Omental fat pad (tissue), 4 donors: ENCODE measurements around the gene STRN3. TPM values are rescaled to one million over a fixed set of nuclear protein-coding genes. Genes with fewer than 3 reads are reported as not detected.
"Not testable (repeated sequence)": the region's sequence is repeated elsewhere in the genome, so short reads cannot be mapped to it uniquely, and the experiment has no call there.

Experiments
- ATAC-seq: fragments of 150-250 bp; one replicate; pipeline ENCODE4 v1.9.1; 2016; ENCODE audit warnings: mild to moderate bottlenecking, moderate library complexity; ENCODE audit not compliant: low FRiP score
- DNase-seq: peaks from one replicate; pipeline ENCODE4 v3.0.0-alpha.2; 2019; ENCODE audit warnings: low spot score
- total RNA-seq, 4 donors: library from RNA; depleted of rRNA; stranded (reverse); fragments of >200 nt; gene quantifications; one replicate each; pipeline ENCODE4 v1.1.0, GENCODE V29; 2016
- TF ChIP-seq, protein P1 (sequence below), 3 donors: fragments of 450-650 bp; IDR thresholded peaks; one replicate each; pipeline ENCODE4 v1.5.1; 2016 to 2017; ENCODE audit warnings: antibody characterized with exemption in 3 of 3, mild to moderate bottlenecking in 3 of 3, moderate library complexity in 2 of 3

Gene STRN3
- total RNA-seq, 4 donors from 2014 or later = 35.6 to 56.7 (median 43.8) TPM

DNA sequence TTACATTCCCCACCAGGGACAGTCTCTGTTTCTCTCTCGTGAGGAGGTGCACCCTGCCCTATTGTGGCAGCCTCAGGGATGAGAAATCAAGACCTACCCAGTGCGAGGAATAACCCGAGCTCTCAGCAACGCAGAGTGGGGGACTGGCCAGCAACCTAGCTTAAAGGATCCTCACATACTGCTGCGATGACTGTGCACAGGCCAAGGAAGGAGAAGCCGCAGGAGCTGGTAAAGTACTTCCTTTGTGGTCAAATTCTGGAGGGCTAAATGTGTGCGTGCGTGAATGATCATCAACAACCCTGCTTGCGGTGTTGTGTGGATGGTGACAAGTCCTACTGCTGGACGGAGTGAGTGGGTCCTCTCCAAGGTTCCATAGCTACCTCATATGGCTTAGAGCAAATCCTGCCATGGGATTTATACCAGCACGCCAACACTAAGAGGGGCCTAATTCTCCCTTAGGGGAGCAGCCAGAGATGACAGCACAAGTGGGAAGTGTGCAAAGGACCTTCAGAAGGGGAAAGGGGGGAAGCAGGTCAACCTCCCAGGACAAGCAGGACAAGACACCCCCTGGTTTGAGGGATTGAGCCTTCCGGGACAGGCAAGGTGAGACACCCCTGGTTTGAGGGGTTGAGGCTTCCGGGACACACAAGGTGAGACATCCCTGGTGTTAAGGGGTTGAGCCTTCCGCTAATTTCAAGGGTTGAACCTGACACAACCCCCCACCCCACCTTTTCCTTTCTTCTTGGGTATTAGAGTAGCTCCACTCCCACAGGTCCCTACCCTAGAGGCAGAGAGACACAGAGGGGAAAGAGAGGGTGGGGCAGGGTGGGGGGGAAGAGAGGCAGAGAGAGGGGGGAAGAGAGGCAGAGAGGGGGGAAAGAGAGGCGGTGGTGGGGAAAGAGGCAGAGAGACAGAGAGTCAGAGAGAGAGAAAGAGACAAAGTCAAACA lies 59.5 kb downstream of the STRN3 start:
- DNase-seq (no peak), ATAC-seq (no peak)
- TF ChIP-seq, protein P1, sequence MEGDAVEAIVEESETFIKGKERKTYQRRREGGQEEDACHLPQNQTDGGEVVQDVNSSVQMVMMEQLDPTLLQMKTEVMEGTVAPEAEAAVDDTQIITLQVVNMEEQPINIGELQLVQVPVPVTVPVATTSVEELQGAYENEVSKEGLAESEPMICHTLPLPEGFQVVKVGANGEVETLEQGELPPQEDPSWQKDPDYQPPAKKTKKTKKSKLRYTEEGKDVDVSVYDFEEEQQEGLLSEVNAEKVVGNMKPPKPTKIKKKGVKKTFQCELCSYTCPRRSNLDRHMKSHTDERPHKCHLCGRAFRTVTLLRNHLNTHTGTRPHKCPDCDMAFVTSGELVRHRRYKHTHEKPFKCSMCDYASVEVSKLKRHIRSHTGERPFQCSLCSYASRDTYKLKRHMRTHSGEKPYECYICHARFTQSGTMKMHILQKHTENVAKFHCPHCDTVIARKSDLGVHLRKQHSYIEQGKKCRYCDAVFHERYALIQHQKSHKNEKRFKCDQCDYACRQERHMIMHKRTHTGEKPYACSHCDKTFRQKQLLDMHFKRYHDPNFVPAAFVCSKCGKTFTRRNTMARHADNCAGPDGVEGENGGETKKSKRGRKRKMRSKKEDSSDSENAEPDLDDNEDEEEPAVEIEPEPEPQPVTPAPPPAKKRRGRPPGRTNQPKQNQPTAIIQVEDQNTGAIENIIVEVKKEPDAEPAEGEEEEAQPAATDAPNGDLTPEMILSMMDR (IDR thresholded peaks at IDR 0.05) = no peak

DNA sequence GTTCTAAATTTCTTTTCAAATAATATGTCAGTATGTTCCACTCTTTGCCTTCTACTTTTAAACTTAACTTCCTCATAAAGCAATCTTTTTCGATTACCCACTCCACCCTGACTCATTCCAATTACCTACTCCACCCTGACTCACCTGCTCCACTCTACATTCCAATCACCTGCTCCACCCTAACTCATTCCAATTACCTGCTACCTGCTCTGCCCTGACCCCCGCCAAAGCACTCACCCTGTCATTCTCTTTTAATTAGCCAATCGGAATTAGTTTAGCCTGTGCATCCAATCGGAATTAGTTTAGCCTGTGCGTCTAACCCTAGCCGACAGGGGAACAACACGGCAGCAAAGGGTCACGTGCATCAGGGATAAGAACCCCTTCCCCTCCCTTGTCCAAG lies 60.3 kb downstream of the STRN3 start:
- DNase-seq = not testable (repeated sequence)

DNA sequence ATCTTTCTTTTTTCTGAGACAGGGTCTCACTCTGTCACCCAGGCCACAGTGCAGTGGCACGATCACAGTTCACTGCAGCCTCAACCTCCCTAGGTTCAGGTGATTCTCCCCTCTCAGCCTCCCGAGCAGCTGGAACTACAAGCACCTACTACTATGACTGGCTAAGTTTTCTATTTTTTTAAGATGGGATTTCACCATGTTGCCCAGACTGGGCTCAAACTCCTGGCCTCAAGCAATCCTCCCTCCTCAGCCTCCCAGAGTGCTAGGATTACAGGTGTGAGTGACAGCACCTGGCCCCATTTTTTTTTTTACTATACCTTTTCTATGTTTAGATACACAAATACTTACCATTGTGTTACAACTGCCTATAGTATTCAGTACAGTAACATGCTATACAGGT lies 63.6 kb downstream of the STRN3 start:
- ATAC-seq, DNase-seq: not testable (repeated sequence)

More for the DNA sequence above, 60.3 kb downstream of the STRN3 start:
- ATAC-seq = not testable (repeated sequence)

DNA sequence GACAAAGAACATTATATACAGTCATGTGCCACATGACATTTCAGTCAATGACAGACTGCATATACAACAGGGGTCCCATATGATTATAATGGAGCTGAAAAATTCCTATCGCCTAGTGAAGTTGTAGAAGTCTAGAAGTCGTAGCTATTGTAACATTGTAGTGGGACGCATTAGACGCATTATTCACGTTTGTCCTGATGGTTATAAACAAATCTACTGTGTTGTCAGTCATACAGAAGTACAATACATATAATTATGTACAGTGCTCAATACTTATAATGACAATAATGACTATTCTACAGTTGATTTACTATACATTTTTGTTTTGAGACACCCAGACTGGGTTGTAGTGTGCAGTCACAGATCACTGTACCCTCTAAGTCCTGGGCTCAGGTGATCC lies 64.8 kb downstream of the STRN3 start:
- DNase-seq (no peak), ATAC-seq (no peak)
- TF ChIP-seq, protein P1 (IDR thresholded peaks at IDR 0.05) = no peak

DNA sequence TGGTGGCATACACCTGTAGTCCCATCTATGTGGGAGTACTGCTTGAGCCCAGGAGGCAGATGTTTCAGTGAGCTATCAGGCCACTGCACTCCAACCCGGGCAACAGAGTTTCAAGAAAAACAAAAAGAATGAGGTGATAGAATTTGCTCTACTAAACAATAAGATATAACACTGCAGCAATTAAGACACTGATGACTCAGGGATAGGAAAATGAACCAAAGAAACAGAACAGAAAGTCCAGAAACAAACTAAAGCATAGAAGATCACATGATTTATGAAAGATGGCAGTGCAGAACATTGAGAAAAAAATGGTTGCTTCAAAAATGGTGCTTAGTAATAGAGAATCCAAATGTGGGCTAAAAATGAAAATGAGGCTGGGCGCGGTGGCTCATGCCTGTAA lies 66.0 kb downstream of the STRN3 start:
- no peak for DNase-seq
- ATAC-seq = no peak
- TF ChIP-seq, protein P1 (IDR thresholded peaks at IDR 0.05) = no peak

DNA sequence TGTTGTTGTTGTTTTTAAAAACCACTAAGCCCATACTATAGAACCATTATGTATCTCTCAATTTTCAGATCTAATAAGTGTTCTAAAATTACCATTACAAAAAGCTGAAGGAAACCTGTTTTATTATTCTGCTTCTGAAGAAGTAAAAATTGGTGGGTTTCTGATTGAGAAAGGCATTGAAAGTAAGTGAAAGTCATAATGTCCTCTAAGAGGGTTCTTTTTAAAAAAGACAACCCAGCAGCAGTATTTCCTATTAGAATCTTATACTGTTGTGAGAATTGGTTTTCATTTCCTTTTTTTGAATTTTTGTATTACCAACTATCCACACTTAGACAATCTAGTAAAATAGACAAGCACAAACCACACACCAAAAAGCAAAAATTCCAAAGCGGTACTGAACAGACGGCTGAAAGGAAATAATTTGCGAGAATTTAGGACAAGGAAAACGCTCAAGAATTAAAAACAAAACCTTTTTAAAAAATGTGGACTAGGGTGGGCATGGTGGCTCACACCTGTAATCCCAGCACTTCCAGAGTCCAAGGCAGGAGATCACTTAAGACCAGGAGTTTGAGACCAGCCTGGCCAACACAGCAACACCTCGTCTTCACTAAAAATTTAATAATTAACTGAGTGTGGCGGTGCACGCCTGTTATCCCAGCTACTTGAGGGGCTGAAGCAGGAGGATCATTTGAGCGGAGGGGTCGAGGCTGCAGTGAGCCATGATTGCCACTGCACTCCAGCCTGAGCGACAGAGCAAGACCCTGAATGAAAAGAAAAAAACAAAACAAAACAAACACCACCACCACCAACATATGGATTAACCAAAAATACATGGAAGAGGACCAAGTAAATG lies 67.4 kb downstream of the STRN3 start:
- DNase-seq = no peak
- ATAC-seq = no peak
- TF ChIP-seq, protein P1 (IDR thresholded peaks at IDR 0.05) = no peak

DNA sequence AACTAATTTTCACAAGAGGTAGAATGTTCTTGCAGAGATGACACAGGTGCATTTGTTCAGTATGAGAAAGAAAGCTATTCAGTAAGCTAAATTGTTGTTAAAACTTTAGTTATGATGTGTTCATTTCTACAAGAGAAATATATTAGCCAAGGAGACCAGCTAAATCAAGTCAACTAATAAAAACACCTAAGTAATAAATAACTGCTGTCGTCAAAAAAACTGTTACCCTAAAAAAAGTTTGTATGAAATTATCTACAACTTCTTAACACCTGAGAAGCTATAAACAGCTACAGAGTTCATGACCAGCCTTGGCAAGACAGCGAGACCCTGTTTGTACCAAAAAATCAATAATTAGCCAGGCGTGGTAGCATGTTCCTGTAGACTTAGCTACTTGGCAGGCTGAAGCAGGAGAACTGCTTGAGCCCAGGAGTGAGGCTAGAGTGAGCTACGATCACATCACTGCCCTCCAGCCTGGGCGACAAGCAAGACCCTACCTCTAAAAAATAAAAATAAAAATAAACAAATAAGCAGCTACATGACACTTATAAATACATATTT lies 68.3 kb downstream of the STRN3 start:
- ATAC-seq = no peak
- TF ChIP-seq, protein P1 (IDR thresholded peaks at IDR 0.05) = no peak

More for the DNA sequence above, 68.3 kb downstream of the STRN3 start:
- no peak for DNase-seq
